IMR-90 (cell line): ENCODE measurements around the gene KIAA0319L. TPM values are rescaled to one million over a fixed set of nuclear protein-coding genes. Genes with fewer than 3 reads are reported as not detected.

ENCODE experiments used
- ATAC-seq: fragments of 200-7000 bp; cut with Tn5 transposase; 2 replicates; pipeline ENCODE4 v1.9.1; 2020; ENCODE audit warnings: low read depth, mild to moderate bottlenecking, moderate library complexity
- BruUV-seq: library from RNA; stranded (reverse); fragments of 400-500 nt; replicated peaks from 2 replicates; lab custom pipeline; 2021; lab: Mats Ljungman, UMichigan
- CTCF ChIA-PET: fragments of 300-600 bp; formaldehyde crosslinking; extraction: SDS; loops from one replicate; lab custom pipeline; 2021; ENCODE audit warnings: antibody characterized with exemption; lab: Yijun Ruan, JAX
- POLR2A ChIA-PET: fragments of 300-600 bp; sonication (Branson Sonifier 250); formaldehyde crosslinking; loops from one replicate; lab custom pipeline; 2022; ENCODE audit warnings: antibody characterized with exemption; ENCODE audit not compliant: unreplicated experiment; lab: Charles Lee
- DNase-seq: peaks from one replicate; pipeline ENCODE4 v3.0.0; 2013
- H2AFZ ChIP-seq: replicated peaks from 2 replicates; pipeline ENCODE3; 2013; ENCODE audit warnings: low read length, mild to moderate bottlenecking; ENCODE audit not compliant: poor library complexity
- H2AK5ac ChIP-seq: 2 replicates; pipeline ENCODE4 v1.6.1; 2013; ENCODE audit warnings: low read depth, low read length, inconsistent platforms
- H2AK9ac ChIP-seq: replicated peaks from 2 replicates; pipeline ENCODE3; 2013; ENCODE audit warnings: mild to moderate bottlenecking, low read depth, low read length, moderate library complexity; ENCODE audit not compliant: poor library complexity
- H2BK120ac ChIP-seq: 2 replicates; pipeline ENCODE4 v1.6.1; 2013; ENCODE audit warnings: low read depth, low read length, inconsistent platforms
- H2BK15ac ChIP-seq: 3 replicates; pipeline ENCODE4 v1.6.1; 2013; ENCODE audit warnings: low read depth, low read length, inconsistent platforms
- H2BK20ac ChIP-seq: 2 replicates; pipeline ENCODE4 v1.6.1; 2013; ENCODE audit warnings: low read depth, mild to moderate bottlenecking, inconsistent platforms, low read length, moderate library complexity
- H2BK5ac ChIP-seq: 2 replicates; pipeline ENCODE4 v1.6.1; 2013; ENCODE audit warnings: mild to moderate bottlenecking, low read depth, low read length, inconsistent platforms; ENCODE audit not compliant: poor library complexity, severe bottlenecking
- H3K14ac ChIP-seq: replicated peaks from 2 replicates; pipeline ENCODE4 v1.6.1; 2013; ENCODE audit warnings: low read depth, low read length, inconsistent platforms
- H3K18ac ChIP-seq: 2 replicates; pipeline ENCODE4 v1.6.1; 2013; ENCODE audit warnings: low read depth, low read length, control low read depth
- H3K23ac ChIP-seq: 2 replicates; pipeline ENCODE4 v1.6.1; 2013; ENCODE audit warnings: low read depth, low read length, inconsistent platforms
- H3K27ac ChIP-seq: 2 replicates; pipeline ENCODE4 v1.5.1; 2013; ENCODE audit warnings: mild to moderate bottlenecking, control low read depth, low read length; ENCODE audit not compliant: insufficient read depth
- H3K27me3 ChIP-seq: 2 replicates; pipeline ENCODE4 v1.6.1; 2013; ENCODE audit warnings: low read length; ENCODE audit not compliant: control insufficient read depth, insufficient read depth
- H3K36me3 ChIP-seq: 2 replicates; pipeline ENCODE4 v1.6.1; 2013; ENCODE audit warnings: low read length, mixed read lengths; ENCODE audit not compliant: control insufficient read depth, insufficient read depth
- H3K4ac ChIP-seq: 2 replicates; pipeline ENCODE4 v1.6.1; 2013; ENCODE audit warnings: low read depth, low read length, inconsistent platforms
- H3K4me1 ChIP-seq: 2 replicates; pipeline ENCODE4 v1.6.1; 2013; ENCODE audit warnings: low read length, mixed read lengths; ENCODE audit not compliant: control insufficient read depth, insufficient read depth
- H3K4me2 ChIP-seq: 2 replicates; pipeline ENCODE4 v1.6.1; 2013; ENCODE audit warnings: low read depth, mild to moderate bottlenecking, control low read depth, low read length, moderate library complexity
- H3K4me3 ChIP-seq: 2 replicates; pipeline ENCODE4 v1.5.1; 2013; ENCODE audit warnings: low read depth, mild to moderate bottlenecking, control low read depth, low read length, moderate library complexity; ENCODE audit not compliant: insufficient read depth
- H3K56ac ChIP-seq: 2 replicates; pipeline ENCODE4 v1.6.1; 2013; ENCODE audit warnings: low read length, inconsistent platforms; ENCODE audit not compliant: insufficient read depth; ENCODE audit errors: extremely low read depth
- H3K79me1 ChIP-seq, 2 experiments: 2 replicates each; pipeline ENCODE4 v1.6.1; 2013; ENCODE audit warnings: low read length in 2 of 2, inconsistent platforms in 1 of 2, low read depth in 1 of 2
- H3K9ac ChIP-seq: 2 replicates; pipeline ENCODE4 v1.6.1; 2013; ENCODE audit warnings: low read depth, low read length, control low read depth
- H3K9me1 ChIP-seq: 2 replicates; pipeline ENCODE4 v1.6.1; 2013; ENCODE audit warnings: low read length, inconsistent platforms; ENCODE audit not compliant: insufficient read depth
- H3K9me3 ChIP-seq: 2 replicates; pipeline ENCODE4 v1.6.1; 2013; ENCODE audit warnings: low read length; ENCODE audit not compliant: control insufficient read depth, insufficient read depth
- H4K20me1 ChIP-seq: 2 replicates; pipeline ENCODE4 v1.6.1; 2013; ENCODE audit warnings: low read length, inconsistent platforms; ENCODE audit not compliant: insufficient read depth
- H4K5ac ChIP-seq: 2 replicates; pipeline ENCODE4 v1.6.1; 2013; ENCODE audit warnings: mild to moderate bottlenecking, low read depth, low read length, control low read depth
- H4K8ac ChIP-seq, 2 experiments: 2 replicates each; pipeline ENCODE4 v1.6.1; 2013; ENCODE audit warnings: low read depth in 2 of 2, low read length in 2 of 2, control low read depth in 1 of 2, inconsistent platforms in 1 of 2
- H4K91ac ChIP-seq: 2 replicates; pipeline ENCODE4 v1.6.1; 2013; ENCODE audit warnings: low read depth, low read length, inconsistent platforms; ENCODE audit not compliant: insufficient read depth
- BHLHE40 ChIP-seq: fragments of 150-350 bp; IDR thresholded peaks from 2 replicates; pipeline ENCODE4 v1.6.1; 2016; ENCODE audit warnings: mild to moderate bottlenecking, low read depth, low read length
- CEBPB ChIP-seq: IDR thresholded peaks from 2 replicates; pipeline ENCODE4 v1.6.1; 2012; ENCODE audit warnings: low read depth, low read length, improper control_type of control experiment
- MAZ ChIP-seq: IDR thresholded peaks from 2 replicates; pipeline ENCODE4 v1.6.1; 2012; ENCODE audit warnings: low read depth, mild to moderate bottlenecking, low read length, improper control_type of control experiment, moderate library complexity, borderline replicate concordance
- RCOR1 ChIP-seq: IDR thresholded peaks from 2 replicates; pipeline ENCODE4 v1.6.1; 2012; ENCODE audit warnings: mild to moderate bottlenecking, low read length, improper control_type of control experiment; ENCODE audit not compliant: insufficient replicate concordance
- WGBS, 2 experiments: methylation state at CpG; one replicate each; pipeline versions ENCODE4 v1.1.5 to v1.1.7; 2013; ENCODE audit warnings: missing lambda C conversion rate in 2 of 2; ENCODE audit not compliant: insufficient read length in 1 of 2; ENCODE audit errors: extremely low coverage in 2 of 2; 5-methylcytosine and 5-hydroxymethylcytosine counted together
- dilution Hi-C: fragments of 300-500 bp; cut with HindIII; formaldehyde crosslinking; loops from one replicate; pipeline ENCODE4 v1.14.3; 2018; ENCODE audit warnings: low sequenced_read_pairs; ENCODE audit not compliant: unreplicated experiment
- in situ Hi-C: fragments of 300-500 bp; cut with MboI; formaldehyde crosslinking; loops from 3 replicates; pipeline ENCODE4 v1.14.3; 2019; ENCODE audit warnings: low sequenced_read_pairs, inconsistent platforms, mixed read lengths
- intact Hi-C: fragments of 100-400 bp; cut with micrococcal nuclease; formaldehyde crosslinking; loops from 2 replicates; pipeline ENCODE4 v1.10.0; 2022
- polyA plus RNA-seq, 3 experiments: library from polyadenylated mRNA; depleted of rRNA; stranded (reverse); fragments of >200 nt; gene quantifications; 2 replicates each; pipeline ENCODE4 v1.2.3, GENCODE V29; 2012; ENCODE audit warnings: low replicate concordance in 1 of 3
- total RNA-seq: library from RNA; depleted of rRNA; stranded (reverse); fragments of >200 nt; gene quantifications from 2 replicates; pipeline ENCODE4 v1.2.3, GENCODE V29; 2012
- TF ChIP-seq, protein P1 (sequence below): fragments of 150-350 bp; IDR thresholded peaks from 2 replicates; pipeline ENCODE4 v1.6.1; 2016; ENCODE audit warnings: low read depth, mild to moderate bottlenecking, low read length, moderate library complexity, borderline replicate concordance
- TF ChIP-seq, protein P2 (sequence below): fragments of 150-350 bp; IDR thresholded peaks from 2 replicates; pipeline ENCODE4 v1.6.1; 2017; ENCODE audit warnings: mild to moderate bottlenecking, antibody characterized with exemption, low read length, low read depth
- TF ChIP-seq, protein P3 (sequence below): conservative IDR thresholded peaks from 2 replicates; pipeline ENCODE4 v1.5.1; 2012; ENCODE audit warnings: mild to moderate bottlenecking, low read depth, low read length, improper control_type of control experiment

Gene KIAA0319L
- total and polyA plus RNA-seq, 2 of the 4 experiments (the other 2 are of a cell fraction): 38.0 to 49.8 TPM

DNA sequence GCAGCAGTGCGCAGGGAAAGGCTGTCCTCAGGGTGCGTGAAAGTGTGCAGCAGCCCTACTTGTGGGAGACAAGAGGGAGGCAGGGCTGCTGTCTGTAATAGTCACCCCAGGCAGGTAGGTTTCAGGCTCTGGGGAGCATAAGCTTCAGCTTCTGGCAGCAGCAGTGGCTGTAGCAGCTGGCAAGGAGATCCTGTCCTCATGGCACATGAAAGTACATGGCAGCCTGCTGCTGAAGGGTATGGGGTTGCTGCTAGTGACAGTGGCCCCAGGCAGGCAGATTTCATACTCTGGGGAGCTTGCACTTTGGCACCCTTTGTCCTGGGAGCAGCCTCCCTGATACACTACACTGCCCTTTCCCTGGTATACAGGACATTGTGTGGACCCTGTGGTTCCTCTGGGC is 26.3 kb downstream of the KIAA0319L start (continued):
- TF ChIP-seq, protein P1, sequence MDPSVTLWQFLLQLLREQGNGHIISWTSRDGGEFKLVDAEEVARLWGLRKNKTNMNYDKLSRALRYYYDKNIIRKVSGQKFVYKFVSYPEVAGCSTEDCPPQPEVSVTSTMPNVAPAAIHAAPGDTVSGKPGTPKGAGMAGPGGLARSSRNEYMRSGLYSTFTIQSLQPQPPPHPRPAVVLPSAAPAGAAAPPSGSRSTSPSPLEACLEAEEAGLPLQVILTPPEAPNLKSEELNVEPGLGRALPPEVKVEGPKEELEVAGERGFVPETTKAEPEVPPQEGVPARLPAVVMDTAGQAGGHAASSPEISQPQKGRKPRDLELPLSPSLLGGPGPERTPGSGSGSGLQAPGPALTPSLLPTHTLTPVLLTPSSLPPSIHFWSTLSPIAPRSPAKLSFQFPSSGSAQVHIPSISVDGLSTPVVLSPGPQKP: no peak

DNA sequence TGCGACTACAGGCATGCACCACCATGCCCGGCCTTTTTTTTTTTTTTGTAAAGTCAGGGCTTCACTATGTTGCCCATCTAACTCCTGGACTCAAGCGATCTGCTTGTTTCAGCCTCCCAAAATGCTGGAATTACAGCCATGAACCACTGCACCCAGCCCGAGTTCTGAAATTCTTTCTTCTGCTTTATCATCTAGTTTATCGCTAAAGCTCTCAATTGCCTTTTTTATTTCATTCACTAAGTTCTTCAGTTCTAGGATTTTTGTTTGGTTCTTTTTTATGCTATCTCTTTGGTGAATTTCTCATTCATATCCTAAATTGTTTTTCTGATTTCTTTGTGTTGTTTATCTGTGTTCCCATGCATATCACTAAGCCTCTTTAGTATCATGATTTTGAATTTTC is 27.0 kb downstream of the KIAA0319L start:
- no peak overlapping the region for H4K8ac ChIP-seq
- H2AFZ ChIP-seq: no peak overlapping the region
- H2BK15ac ChIP-seq: no peak overlapping the region
- H3K18ac ChIP-seq: no peak overlapping the region
- no peak for DNase-seq
- no peak overlapping the region for H3K4me3 ChIP-seq
- H3K36me3 ChIP-seq: peaks cover 11% of the 10 kb centered on the region; the same call in 1 of the 2 replicates
- intact Hi-C loops: no loop called here
- no peaks in the 10 kb centered on the region for H3K9me1 ChIP-seq
- in situ Hi-C loops: no loop called here
- no TSS peak for BruUV-seq
- H3K79me1 ChIP-seq: peaks cover 16 to 29% of the 10 kb centered on the region in 2 experiments
- TF ChIP-seq CEBPB: no peak
- no peak for TF ChIP-seq RCOR1
- no peak for TF ChIP-seq MAZ
- TF ChIP-seq, protein P2, sequence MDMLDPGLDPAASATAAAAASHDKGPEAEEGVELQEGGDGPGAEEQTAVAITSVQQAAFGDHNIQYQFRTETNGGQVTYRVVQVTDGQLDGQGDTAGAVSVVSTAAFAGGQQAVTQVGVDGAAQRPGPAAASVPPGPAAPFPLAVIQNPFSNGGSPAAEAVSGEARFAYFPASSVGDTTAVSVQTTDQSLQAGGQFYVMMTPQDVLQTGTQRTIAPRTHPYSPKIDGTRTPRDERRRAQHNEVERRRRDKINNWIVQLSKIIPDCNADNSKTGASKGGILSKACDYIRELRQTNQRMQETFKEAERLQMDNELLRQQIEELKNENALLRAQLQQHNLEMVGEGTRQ: no peak
- TF ChIP-seq, protein P1: no peak
- TF ChIP-seq, protein P3, sequence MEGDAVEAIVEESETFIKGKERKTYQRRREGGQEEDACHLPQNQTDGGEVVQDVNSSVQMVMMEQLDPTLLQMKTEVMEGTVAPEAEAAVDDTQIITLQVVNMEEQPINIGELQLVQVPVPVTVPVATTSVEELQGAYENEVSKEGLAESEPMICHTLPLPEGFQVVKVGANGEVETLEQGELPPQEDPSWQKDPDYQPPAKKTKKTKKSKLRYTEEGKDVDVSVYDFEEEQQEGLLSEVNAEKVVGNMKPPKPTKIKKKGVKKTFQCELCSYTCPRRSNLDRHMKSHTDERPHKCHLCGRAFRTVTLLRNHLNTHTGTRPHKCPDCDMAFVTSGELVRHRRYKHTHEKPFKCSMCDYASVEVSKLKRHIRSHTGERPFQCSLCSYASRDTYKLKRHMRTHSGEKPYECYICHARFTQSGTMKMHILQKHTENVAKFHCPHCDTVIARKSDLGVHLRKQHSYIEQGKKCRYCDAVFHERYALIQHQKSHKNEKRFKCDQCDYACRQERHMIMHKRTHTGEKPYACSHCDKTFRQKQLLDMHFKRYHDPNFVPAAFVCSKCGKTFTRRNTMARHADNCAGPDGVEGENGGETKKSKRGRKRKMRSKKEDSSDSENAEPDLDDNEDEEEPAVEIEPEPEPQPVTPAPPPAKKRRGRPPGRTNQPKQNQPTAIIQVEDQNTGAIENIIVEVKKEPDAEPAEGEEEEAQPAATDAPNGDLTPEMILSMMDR: no peak
- no peak for TF ChIP-seq BHLHE40
- no peak overlapping the region for H3K23ac ChIP-seq
- WGBS, 2 experiments: 67% methylated on average over 3 of the region's 5 CpGs; no CpG with 5 or more reads in 1 of the 2 experiments
- H4K91ac ChIP-seq: no peak overlapping the region
- no peak overlapping the region for H3K27ac ChIP-seq
- H3K14ac ChIP-seq: no peak overlapping the region
- no peak overlapping the region for H2BK120ac ChIP-seq
- dilution Hi-C loops: no loop called here
- CTCF ChIA-PET: no interaction called here
- H2AK9ac ChIP-seq: no peak overlapping the region
- no peak for ATAC-seq
- H2BK5ac ChIP-seq: no peak overlapping the region
- POLR2A ChIA-PET: no interaction called here
- peaks cover 4% of the 10 kb centered on the region; the same call in 1 of the 2 replicates for H3K4me1 ChIP-seq
- no peaks in the 10 kb centered on the region for H3K27me3 ChIP-seq
- no peak overlapping the region for H3K4ac ChIP-seq
- no peaks in the 10 kb centered on the region; the same call in 1 of the 2 replicates for H4K20me1 ChIP-seq
- no peak overlapping the region for H3K56ac ChIP-seq
- H4K5ac ChIP-seq: no peak overlapping the region
- H3K9me3 ChIP-seq: peaks cover 3% of the 10 kb centered on the region; the same call in 1 of the 2 replicates
- H2BK20ac ChIP-seq: no peak overlapping the region
- no peak overlapping the region for H3K4me2 ChIP-seq
- no peak overlapping the region for H3K9ac ChIP-seq
- no peak overlapping the region for H2AK5ac ChIP-seq
